Measurements from ENCODE around the gene ARHGAP8.
"Not testable (repeated sequence)": the region's sequence is repeated elsewhere in the genome, so short reads cannot be mapped to it uniquely, and the experiment has no call there.

ARHGAP8 gene

DNA sequence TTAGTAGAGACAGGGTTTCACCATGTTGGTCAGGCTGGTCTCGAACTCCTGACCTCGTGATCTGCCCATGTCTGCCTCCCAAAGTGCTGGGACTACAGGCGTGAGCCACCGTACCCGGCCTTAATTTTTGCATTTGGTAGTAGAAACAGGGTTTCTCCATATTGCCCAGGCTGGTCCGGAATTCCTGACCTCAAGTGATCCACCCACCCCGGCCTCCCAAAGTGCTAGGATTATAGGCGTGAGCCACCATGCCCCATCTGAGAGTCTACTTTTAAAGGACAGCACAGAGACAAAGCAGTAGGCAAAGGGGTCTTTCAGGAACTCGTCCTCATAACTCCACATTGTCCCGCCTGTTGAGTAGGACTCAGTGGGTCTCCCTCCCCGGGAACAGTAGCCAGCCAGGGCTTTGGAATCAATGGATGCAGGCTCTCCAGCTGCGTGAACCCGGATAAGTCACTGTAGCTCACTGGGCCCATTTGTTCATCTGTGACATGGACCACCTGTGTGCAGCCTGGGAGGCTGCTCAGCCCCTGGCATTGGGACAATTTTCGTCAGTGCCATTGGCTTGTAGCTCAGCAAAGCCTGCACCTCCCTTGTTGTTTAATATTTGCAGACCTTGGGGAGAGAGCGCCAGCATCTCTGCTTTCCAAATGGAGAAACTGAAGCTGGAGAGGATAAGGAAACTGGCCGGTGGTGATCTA, 86.1 kb downstream of the ARHGAP8 start:
- no peak for DNase-seq

DNA sequence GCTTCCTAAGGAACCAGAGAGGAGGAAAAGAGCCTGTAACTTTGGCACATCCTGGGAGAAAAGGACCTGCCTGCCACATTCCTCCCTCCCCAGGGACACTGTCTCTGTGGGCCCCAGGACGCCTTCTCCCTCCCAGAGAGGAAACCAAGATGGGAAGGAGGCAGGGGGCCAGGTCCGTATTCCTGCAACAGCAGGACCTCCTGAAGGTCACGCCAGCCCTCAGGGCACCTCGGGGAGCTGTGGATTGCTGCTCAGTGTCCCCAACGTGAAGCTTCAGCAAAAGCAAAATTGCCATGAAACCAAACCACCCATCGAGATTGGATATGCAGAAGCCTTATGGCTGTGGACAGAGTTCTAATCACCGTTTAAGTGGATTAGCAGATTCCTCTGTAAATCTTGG, 86.7 kb downstream of the ARHGAP8 start:
- DNase-seq: no peak

DNA sequence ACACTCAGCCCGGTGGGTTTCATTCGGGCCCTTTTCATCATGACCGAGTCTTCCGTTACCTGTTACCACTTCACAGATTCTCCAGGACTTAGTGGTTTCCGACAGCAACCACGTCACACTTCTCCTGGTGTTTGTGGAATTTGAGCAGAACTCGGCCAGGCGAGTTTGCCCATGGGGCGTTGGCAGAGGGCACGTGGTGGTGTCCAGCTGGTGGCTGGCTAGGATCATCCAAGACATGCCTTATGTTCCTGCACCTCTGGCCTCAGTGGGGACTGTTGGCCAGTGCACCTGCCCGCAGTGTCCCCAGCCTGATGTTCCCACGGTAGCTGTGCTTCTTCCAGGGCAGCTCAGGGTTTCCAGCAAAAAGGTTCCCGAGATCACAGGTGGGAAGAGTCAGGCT, 87.3 kb downstream of the ARHGAP8 start:
- no peak for DNase-seq

DNA sequence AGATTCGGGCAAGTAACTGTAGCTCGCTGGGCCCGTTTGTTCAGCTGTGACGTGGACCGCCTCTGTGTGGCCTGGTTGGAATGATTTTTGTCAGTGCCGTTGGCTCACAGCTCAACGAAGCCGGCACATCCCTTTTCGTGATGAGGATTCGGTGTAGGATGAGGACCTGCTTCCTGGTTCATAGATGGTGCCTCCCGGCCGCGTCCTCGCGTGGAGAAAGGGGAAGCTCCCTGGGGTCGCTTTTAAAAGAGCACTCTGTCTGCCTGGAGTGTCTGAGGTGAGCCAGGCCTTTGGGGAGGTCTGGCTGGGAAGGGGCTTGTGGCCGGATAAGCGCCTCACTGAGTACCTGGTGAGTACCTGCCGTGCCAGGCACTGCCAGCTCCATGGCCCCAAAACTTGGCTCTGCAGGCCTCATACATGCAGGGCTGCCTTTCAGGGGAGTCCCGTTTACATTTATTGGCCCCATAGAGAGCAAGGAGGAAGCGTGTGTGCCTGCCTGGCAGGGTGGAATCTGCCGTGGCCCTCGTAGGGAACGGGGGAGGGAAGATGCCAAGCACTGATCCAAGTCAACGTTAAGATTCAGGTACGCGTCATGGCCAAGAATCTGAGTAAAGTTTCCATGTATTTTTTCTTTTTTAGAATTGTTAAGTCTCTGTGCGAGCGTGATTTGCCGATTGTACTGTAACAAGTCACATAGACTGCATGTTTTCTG, 88.4 kb downstream of the ARHGAP8 start:
- no peak for DNase-seq

DNA sequence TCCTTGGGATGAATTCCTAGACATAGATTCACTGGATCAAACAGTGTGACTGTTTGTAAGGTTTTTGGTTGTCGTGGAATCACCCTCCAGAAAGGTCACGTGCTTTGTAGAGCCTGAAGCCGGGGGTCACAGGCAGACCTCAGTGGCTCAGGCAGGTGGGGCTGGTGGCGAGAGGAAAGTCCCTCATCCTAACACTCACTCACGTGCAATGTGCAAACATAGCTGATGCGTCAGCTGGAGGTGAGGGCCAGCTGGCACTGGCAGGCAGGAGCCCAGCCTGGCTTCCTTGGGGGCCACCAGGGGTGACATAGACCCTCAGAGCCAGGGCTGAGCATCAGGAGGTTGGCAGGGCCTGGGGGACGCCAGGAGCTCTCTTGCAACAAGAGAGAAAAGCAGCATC, 90.0 kb downstream of the ARHGAP8 start:
- DNase-seq: no peak

DNA sequence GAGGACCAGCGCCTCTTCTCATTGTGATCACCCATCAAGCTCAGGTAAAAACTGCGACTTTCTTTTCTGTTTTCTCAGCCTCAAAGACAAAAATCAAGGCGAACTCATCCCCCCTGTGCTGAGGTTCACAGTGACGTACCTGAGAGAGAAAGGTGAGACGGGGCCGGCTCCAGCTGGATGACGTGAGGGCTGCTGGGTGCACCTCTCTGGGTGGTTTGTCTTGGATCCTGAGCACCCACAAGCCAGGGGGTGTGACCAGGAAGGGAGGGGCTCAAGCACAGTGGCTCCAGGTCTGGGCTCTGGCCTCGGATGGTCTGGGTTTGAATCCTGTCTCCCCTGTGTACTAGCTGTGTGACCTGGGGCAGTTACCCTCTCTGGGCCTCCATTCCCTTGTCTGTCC, 92.8 kb downstream of the ARHGAP8 start:
- no peak for DNase-seq

DNA sequence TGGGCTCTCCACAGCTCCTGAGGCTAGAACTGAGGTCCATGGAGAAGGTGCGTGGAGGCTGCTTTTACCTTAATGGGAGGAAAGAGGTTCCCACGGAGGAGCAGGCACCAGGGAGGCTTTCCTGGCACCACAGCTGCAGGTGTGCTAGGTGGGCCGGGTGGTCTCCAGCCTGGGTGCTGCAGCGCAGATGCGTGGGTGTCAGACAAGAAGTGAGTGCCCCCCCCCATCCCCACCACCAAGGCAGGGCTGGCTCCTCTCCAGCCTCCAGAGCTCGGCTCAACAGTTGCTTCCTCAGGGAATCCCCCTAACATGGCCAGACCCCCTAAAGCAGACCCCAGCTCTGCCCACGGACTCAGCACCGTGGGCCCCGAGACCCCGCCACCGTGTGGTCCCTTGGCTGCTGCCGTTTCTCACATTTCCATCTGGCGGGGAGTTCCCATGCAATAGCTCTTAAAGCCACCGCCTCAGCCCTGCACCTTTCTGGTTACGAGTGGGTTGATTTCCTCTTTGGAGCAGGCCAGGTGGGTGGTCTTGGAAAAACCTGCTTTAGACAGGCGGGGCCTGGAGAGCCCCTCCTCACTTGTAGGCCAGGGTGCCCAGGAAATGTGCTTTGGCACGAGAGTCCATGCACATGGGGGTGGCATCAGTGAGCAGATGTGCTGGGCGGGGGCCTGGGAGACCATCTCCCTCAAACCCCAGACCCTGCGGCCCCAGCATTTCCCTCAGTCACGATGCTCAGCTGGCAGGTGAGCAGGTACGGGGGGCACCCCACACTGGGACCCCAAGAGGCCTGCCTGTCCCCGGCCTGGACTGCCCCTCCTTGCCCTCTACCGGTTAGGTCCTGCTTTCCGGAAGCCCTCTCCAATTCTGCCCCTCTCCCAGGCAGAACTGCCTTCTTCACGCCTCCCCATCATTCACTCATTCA, 93.7 kb downstream of the ARHGAP8 start:
- DNase-seq: no peak

DNA sequence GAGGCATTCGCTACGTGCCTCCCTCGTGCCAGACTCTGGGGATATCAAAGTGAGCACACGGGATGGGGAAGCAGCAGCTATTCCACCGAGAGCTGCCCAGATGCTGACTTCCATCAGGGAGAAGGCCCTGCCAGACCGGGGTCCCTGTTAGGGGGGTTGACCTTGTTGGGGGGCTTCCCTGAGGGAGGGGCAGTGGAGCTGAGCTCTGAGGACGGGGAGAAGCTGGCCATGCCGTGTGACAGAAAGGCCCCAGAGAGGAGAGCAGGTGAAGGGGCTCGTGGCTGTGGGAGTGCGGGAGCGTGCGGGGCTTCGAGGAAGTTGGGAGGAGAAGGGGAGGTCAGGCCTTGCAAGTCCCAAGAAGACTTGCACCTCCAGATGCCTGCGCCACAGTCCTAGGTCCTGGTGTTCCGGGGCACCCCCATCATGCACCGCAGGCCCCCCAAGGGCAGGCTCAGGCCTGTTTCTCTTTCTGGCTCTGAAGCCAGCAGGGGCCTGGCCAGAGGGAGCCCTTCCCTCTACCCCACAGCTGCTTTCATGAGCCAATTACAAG, 94.4 kb downstream of the ARHGAP8 start:
- no peak for DNase-seq

DNA sequence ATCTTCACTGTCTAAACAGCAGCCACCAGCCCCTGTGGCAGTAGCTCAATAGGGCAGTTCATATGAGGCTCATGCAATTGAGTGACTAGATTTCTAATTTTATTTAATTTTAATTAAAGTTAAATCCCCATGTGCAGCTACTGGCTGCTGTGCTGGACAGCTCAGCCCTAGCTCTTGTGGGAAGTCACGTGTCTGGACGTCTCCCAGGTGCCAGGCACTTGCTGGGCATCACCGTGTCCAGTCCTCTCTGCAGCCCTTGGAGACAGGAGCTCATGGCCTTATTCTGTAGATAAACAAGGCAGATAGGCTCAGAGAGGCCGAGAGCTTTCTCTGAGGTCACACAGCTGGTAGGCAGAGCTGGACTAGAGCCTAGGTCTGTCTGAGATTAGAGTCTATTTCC, 95.0 kb downstream of the ARHGAP8 start:
- no peak for DNase-seq

DNA sequence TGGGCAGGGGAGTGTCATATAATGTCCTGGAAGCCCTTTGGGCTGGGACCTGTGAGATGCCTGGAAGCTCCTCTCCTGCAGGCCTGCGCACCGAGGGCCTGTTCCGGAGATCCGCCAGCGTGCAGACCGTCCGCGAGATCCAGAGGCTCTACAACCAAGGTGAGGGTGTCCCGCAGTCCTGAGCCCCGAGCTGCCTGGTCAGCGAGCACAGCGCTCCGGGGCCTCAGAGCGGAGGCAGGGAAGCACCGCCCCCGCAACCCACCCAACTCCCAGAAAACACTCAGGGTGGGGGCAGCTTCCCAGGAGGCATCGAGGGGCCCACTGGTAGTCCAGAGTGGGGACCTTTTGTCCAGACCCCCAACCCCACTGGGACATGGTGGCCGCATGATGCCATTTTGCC, 95.5 kb downstream of the ARHGAP8 start:
- no peak for DNase-seq

DNA sequence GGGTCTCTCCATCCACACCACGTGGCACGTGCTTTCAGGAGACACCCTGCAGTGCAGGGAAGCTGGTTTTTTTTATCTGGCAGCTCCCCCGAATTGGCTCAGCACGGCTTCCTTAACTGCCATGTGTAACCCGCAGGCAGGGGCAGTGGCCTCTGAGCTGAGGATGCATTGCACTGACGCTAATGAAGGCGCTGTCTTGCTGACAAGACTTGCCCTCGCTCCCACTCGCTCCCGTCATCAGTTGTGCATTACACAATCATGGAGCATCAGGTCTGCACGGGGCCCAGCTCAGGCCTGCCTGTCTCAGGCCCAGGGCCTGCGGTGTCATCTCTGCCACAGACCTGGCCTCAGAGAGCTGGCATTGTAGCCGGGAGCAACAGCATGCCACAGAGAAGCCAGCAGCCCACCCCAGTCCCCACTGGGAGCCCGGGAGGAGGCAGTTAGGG, 95.9 kb downstream of the ARHGAP8 start:
- no peak for DNase-seq

DNA sequence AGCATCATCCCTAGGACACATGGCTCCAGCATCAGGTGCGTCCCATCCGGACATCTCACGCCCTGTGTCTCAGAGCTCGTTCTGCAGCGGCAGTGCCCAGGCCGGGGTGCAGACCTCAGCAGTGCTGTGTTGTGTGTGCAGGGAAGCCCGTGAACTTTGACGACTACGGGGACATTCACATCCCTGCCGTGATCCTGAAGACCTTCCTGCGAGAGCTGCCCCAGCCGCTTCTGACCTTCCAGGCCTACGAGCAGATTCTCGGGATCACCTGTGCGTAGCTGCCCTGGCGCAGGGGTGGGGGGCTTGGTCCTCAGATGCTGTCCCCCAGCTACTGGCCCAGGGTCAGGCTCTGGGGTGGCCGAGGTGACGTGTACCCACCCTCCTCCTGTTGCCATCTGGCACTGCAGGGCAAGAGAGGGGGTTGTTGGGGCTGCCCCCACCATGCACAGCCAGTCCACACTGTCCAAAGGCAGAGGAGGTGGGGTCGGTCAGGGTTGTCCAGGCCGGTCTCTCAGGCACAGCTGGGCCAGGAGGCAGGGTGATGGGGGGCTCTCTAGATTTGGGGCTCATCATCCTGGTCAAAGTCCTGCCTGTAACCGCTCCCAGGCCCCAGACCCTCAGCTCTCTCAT, 96.5 kb downstream of the ARHGAP8 start:
- DNase-seq: no peak

DNA sequence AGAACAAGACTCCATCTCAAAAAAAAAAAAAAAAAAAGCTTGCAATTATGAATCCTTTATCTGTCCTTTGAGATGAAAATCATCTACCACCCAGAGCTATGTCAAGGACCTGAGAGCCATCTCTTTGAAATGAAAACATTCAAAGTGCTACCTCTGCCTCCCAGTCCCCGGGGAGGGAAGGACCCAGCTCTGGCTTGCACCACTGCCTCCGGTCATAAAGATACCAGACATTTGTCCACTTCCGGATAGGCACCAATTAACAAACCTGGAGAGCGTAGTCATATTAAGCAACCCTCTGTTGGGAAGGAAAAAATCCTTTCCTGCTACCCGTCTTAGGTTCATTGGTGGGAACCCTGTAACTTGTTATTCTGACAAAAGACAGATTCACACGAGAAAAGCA, 98.6 kb downstream of the ARHGAP8 start:
- no peak for DNase-seq

DNA sequence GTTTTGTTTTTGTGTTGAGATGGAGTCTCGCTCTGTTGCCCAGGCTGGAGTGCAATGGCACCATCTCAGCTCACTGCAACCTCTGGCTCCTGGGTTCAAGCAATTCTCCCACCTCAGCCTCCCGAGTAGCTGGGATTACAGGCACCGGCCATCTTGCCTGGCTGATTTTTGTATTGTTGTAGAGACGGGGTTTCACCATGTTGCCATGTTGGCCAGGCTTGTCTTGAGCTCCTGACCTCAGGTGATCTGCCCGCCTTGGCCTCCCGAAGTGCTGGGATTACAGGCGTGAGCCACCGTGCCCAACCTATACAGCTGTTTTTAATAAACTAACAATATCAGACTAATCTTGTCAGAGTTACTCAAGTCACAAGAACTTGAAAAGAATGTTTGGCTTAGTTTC, 102.3 kb downstream of the ARHGAP8 start:
- not testable (repeated sequence) for DNase-seq

DNA sequence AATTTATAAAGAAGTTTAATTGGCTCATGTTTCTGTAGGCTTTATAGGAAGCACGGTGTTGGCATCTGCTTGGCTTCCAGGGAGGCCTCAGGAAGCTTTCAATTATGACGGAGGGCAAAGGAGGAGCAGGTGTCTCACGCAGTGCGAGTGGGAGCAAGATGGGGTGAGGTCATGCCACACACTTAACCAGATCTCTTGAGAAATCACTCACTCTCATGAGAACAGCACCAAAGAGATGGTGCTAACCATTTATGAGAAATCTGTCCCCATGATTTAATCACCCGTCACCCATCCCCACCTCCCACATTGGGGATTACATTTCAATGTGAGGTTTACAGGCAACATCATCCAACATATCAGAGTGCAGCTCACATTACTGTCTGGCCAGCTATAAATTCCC, 103.5 kb downstream of the ARHGAP8 start:
- no peak for DNase-seq

DNA sequence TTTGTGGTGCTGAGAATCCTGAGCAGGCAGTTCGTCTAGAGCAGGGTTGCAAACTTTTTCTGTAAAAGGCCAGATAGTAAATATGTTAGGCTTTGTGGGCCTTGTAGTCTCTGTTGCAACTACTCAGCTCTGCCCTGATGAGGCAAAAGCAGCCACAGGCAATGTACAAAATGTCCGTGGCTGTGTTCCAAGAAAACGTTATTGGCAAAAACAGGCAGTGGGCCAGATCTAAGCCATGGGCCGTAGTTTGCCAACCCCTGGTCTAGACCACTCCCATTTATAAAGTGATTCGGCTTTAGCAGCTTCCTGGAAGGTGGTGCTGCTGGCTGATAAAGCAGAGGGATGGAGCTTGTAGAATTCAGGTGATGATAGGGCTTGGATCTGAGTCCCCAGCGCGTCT, 106.4 kb downstream of the ARHGAP8 start:
- DNase-seq: not testable (repeated sequence)

DNA sequence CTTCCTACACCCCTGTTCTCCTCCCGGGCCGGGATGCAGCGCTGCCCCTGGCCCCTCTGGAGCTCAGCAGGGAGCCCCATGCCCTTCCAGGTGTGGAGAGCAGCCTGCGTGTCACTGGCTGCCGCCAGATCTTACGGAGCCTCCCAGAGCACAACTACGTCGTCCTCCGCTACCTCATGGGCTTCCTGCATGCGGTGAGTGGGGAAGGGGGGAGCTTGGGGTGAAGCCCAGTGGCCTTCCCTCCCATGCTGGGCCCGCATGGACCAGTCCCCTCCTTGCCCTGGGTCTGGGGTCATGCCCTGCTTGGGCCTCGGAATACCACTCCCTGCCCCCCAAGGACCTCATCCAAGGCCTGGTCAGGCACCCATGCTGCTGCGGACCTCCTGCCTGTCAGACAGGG, 107.3 kb downstream of the ARHGAP8 start:
- no peak for DNase-seq

DNA sequence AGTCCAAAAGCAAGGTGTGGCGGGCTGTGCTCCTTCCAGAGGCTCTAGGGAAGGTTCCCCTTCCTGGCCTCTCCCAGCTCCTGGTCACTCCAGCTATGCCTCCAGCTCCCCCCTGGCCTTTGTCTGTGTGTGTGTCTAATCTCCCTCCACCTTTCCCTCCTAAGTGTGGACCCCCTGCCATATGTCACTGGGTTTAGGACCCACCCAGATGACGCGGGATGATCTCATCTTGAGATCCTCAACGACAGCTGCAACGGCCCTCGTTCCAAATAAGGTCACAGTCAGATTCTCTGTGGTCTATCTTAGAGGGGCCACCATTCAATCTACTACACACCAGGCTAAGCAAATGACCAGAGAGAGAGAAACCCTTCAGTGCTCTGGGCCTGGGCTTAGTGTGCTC, 107.9 kb downstream of the ARHGAP8 start:
- no peak for DNase-seq

DNA sequence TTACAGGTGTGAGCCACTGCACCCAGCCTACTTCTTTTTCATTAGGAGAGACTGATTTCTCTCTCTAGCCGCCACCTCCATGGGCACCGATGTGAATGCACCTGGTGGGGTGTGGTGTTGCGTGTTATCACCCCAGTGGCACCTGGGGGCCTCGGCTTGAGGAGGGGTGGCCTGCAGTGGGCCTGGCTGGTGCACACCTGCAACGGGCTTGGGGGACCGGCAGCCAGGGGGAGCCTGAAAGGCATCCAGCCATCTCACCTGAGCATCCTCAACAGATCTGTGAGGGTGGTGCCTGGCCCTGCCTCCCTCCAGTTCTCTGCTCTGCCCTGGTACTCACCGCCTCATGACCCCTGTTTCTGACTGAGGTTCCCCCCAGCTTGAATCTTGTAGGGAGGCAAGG, 108.9 kb downstream of the ARHGAP8 start:
- DNase-seq: no peak

DNA sequence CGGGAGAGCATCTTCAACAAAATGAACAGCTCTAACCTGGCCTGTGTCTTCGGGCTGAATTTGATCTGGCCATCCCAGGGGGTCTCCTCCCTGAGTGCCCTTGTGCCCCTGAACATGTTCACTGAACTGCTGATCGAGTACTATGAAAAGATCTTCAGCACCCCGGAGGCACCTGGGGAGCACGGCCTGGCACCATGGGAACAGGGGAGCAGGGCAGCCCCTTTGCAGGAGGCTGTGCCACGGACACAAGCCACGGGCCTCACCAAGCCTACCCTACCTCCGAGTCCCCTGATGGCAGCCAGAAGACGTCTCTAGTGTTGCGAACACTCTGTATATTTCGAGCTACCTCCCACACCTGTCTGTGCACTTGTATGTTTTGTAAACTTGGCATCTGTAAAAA, 109.9 kb downstream of the ARHGAP8 start:
- DNase-seq: no peak

DNA sequence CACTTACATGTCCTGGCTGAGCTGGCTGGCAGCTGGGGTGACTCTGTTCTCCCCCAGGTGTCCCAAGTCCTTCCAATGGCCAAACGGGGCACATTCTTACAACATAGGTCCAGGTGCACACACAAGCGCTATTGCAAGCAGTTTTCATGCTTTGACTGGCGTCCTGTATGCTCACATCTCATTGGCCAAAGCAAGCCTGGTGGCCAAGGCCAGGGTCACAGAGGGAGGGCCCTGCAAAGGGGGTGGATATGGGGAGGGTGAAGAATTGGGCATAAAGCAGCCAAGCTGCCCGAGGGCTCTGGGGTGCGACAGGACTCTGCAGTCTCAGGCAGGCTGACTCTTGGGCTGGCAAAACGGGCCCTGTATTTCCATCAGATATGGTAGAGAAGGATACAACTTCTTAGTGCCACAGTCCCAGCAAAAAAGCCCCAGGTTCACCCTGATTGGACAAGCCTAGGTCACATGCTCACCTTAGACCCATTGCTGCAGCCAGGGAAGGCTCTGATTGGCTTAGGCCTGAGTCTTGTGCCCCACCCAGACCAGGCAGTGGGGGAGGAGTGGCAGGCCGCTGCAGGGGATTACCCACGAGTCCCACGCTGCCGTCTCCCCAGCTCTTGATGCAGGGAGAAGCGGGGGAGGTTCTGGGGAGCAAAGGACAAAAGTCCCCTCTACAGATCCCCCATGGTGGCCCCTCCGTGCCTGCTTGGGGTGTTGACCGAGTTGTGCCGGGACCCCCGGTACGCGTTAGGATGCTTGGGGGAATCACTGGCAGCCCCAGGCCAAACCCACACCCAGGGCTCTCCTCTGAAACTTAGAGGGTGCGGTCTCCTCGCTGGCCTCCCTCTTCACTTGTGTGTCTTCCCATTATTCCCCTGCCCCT, 110.8 kb downstream of the ARHGAP8 start:
- DNase-seq: no peak
